HTERT RPE-1 (cell line): ENCODE measurements around the gene SULT1C2.
"Not testable (repeated sequence)": the region's sequence is repeated elsewhere in the genome, so short reads cannot be mapped to it uniquely, and the experiment has no call there.

Experiments
- in situ Hi-C: fragments of 300-500 bp; cut with MboI; formaldehyde crosslinking; loops from 4 replicates; pipeline ENCODE4 v1.14.3; 2020; ENCODE audit warnings: low sequenced_read_pairs

SULT1C2 gene

DNA sequence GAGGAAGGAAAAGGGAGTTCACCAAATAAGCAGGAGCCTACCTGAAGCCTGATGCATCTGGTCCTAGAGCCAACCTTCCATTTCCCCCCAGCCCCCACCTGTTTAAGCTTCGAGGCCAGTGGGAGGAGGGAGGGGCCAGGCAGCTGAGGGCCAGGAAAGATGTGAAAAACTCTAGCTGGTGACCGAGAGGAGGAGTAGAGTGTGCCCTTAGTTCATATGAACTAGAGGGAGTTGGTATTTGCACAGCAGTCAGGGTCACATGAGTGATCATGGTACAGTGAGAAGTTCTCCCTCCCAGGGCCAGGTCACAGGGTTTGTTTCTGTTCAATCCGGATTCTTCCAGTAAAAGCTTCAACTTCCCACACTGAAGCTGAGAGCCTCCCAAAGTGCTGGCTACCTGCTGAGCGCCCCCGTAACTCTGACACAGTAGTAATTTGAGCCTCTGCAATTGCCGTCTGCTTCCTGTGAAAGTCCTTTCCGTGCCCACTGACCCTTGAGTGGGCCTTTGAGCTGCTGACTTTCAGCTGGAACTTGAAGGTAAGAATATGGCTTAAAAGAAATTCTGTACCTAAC, at the start of gene SULT1C2:
Gene SULT1C2 (plus strand): TSS at position 362 of the 573 bp plus-strand sequence. CDS start 4,773 bp downstream, outside the sequence.
- in situ Hi-C loops: no loop called here

DNA sequence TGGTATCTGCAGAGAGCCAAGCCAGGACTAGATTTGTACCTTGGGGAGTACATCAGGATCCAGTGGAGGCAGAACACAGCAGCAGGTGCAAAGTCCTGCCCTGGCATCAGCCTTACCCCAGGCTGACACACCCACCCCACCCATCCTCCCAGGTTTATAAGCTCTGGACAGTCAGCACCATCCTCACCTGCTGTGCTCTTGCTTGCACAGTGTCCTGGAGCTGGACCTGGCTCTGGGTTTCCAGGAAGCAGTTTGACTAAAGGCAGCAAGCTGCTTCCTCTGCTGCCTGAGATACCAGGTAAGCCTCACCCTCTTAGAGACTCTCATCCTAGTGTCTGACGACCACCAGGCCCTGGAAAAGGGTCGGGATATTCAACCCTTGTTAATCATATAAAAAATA, 48.9 kb upstream of the SULT1C2 start, which contains the start of gene SULT1C3:
Gene SULT1C3 (plus strand): TSS at position 183 of the 400 bp plus-strand sequence. CDS start 7,227 bp downstream, outside the sequence.
- in situ Hi-C loops: no loop called here

DNA sequence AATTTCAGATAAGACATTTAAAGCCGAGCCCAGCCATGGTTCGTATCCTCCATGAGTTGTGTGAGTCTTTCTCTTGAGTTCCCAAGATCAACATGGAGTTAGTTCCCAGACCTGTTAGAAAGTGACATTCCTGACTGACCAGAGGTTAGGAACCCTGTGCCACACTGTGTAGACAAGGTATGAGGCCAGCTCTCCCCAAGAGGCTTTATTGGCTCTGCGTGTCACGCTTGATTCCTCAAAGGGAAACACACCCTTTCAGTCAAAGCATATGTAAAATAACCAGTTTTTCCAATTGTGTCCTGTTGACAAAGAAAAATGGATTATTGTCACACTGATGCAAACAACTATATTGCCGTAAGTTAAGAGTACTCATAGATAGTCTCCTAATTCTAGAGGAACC, 47.7 kb upstream of the SULT1C2 start:
- in situ Hi-C loops: no loop called here

DNA sequence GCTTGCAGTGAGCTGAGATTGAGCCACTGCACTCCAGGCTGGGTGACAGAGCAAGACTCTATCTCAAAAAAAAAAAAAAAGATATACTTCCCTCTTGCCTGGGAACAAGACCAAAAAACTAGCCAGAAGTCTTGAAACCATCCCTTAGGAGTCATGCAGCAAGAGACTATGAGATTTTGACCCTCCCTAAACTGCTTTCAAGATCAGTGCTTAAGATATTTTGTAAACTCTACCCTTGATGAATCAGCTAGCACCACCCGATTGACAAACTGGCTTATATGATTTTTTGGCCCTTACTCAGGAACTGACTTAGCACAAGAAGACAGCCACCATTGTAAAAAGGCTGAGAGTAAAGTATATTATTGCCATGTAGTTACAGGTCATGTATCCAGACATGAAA, 45.1 kb upstream of the SULT1C2 start:
- in situ Hi-C loops: no loop called here

DNA sequence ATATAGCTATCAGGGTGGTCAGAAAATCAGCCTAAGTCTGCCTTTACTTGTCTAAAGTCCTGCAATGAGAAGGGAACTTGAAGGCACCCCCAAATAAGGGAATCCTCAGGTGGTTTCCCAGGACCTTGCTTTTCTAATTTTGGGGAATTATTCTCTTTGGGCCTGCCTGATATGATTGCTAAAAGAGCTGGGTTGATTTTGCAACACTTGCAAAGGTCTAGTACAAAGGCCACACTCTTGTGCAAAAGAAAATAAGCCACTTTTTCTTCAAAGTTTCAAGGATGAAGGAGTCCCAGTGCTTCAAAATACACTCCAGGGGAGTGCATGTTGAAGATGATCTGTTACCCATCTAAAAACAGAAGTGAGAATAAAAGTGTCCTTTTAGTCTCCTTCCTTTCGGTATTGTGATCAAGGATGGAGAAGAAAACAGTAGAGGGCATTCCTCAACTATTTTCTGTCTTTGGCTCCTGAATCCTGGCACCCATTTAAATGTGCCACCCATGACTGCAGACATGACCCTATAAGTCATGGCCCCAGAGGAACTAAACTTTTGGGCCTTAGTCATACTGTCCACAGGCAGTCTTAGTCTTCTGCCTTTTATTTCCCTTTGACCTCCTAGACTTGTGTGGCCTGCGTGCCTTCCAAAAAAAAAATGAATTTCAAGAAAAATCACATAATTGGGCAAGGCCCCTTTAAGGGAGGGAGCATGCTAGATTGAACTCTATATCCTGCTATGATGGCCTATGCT, 43.9 kb upstream of the SULT1C2 start:
- in situ Hi-C loops: no loop called here

DNA sequence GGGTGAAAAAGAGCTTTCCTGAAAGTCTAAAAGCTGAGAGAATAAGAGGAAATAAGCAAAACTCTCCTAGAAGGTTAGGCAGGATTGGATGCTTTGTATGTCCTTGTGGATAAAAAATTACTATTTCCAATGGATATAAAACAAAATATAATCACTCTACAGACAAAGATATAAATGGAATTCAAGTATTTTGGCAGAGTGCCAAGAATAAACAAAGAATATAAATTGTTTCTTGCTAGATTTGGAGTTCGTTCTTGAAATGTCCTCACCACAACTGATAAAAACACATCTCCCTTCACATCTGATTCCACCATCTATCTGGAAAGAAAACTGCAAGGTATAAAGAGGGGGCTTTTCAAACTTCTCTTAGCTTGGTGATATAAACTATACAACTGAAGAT, 35.6 kb upstream of the SULT1C2 start:
- in situ Hi-C loops: no loop called here

DNA sequence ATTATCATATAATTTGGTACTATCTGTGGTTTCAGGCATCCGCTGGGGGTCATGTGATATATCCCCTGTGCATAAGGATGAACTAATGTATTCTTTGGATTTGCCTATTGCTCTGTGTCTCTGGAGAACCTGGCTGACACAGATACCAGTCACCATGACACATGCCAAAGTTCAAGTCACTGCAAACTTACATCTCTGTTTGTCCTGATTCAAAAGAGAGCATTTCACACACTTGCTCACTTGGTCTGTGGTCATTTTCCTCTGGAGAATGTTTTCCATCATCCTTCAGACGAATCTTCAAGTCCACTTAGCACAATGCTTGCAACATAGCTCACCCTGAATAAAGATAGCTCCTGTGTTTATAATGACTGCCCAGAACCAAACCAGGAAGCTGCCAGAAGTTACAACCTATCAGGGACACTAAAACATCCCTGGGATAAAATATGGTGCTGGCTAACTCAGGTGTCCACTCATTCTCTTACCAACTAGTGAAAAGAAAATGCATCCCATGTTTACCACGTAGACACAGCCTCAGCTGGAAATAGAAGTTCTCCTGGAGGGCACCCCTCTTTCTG, 30.9 kb upstream of the SULT1C2 start:
- in situ Hi-C loops: no loop called here

DNA sequence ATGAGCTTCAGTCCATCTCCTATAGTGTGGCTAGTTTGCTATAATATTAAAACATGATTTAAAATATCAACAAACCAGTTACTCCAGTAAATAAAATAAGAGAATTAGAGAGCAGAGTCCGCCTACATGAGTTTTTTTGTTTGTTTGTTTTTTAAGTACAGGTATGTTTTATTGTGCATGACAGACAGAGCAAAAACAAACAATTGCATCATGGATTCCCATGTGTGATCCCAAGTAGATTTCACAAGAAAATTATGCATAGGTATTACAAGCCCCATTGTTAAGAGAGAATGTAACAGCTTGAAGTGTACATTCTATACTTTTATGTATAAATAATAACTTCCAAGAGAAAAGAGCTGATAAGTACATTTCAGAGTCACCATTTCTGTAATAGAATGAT, 27.9 kb upstream of the SULT1C2 start:
- in situ Hi-C loops: no loop called here

DNA sequence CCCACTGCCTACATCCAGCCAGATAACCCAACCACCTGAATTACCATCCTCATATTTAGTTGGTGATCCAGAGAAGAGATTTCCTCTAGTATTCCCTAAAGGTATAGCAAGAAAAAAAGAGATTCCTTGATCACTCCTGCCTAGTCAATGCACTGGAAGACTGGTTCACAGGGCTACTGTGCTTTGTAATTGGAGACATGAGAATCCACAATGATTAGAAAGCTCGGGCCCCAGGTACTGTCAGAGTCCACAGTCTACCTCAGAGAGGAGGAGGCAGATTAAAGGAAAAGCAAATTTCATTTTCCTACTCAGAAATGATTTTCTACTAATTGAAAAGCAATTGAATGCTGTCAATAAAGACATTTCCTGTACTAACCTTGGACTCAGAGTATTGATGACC, 26.7 kb upstream of the SULT1C2 start:
- in situ Hi-C loops: no loop called here

DNA sequence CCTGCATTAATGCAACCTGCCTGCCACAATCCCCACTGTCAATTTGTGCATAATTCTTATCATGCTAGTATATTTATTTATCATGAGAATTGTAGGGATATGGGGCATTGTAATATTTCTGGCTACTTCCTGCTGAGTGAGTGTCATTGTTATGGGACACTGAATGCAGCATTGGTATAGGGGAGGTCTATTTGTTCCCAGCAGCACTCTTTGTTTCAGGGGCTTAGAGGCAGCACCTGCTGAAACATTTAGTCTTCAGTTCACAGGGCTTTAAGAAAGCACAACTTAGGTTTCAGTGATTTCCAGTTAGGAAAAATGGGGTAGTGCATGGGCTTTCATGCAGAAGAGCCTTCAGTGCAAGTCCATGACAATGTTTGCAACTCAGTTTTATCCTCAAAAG, 25.3 kb upstream of the SULT1C2 start:
- in situ Hi-C loops: no loop called here

DNA sequence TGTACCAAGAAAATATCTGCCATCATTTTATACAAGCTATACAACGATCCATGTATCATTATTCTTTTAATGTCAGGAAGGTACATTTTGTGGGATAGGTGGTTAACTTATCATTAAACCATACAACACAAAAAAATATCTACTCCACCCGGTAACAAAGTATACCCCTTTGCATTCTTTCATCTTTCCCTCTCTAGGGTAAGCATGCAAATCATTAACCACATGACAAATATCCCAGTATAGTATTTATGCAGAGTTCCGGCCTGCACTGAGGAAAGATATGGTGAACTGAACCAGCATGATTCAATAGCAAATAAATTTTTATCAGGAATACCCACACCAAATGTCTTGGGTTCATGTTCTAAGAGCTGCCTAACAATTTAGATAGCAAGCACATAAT, 22.5 kb upstream of the SULT1C2 start:
- in situ Hi-C loops: no loop called here

DNA sequence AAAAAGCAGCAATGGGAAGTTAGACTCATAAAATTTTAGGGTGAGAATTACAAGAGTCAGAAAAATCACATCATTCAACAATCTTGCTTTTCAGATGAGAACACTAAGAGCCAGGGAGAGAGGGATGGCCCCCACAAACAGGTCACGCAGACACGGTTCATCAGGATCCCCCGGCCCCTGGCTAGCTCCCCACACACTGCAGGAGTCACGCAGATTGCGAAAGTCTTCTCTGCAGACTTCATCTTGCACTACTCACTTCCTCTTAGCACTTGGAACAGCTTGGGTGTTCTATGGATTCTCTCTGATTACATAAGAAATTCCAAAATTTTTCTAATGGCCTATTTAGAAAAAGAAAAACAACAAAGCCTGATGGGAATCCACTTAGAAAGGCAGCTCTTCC, 21.6 kb upstream of the SULT1C2 start:
- in situ Hi-C loops: no loop called here

DNA sequence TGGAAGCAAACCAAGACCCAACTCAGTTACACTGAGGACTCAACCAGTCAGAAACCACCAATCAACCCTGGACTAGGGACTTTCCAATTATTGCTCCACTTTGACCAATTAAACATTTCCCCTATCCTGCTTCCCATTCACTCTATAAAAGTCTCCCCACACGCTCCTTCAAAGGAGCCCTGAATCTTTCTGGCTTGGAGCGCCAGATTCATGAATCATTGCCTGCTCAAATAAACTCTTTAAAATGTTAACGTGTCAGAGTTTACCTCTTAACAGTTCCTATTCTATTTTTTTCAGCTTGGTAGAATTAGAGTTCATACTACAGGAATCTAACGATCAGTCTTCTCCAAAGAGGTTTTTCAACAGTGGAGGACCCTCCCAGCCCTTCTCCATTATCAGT, 20.7 kb upstream of the SULT1C2 start:
- in situ Hi-C loops: no loop called here

DNA sequence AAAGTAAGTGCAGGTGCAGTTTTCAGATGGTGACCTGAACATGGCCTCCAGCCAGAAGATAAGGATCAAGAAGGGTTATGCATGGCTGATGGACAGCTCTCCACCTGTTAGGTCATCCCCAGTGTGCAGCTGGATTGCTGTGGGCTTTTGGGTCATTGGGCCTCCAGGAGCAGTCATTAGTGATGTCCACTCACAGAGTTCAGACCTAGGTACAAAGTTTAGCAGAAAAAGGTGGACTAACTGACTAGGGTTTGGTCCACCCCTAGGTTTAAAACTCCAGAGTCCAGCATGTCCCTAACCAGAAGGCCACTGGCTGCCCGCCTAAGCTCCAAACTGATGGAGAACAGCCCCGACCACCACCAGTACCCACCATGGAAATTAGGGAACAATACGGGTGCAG, 18.3 kb upstream of the SULT1C2 start:
- in situ Hi-C loops: no loop called here

DNA sequence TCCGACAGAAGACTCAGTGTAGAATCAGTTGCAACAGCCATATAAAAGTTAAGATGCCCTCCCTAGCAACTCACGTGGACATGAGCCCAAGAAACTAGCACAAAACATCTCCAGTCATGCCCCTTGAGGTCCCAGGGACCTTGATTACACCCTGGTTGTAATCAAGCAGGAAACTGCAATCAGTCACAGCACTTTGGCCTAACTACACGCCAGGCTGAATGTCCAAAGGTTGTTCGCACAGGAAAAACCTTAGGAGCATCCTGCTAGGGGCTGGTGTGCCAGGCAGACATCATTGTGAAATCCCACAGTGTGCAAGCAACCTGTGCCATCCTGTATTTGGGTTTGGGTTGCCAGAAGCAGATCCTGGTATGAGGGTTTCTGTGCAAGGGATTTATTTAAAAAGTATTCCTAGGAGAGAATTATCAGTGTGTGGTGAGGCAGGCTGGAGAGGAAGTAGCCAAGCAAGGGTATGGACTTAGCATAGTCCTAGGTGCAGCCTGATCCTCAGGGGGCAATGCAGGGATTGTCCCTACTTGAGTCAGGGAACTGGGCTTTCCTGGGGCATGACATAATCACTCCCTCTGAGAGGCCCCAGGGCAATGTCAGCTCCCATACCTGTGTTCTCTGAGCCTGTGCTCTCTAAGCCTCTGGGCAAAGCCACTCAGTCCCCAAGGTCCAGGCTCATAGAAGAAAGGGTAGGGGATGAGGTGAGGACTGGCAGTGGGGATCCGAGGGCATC, 17.8 kb upstream of the SULT1C2 start:
- in situ Hi-C loops: no loop called here

DNA sequence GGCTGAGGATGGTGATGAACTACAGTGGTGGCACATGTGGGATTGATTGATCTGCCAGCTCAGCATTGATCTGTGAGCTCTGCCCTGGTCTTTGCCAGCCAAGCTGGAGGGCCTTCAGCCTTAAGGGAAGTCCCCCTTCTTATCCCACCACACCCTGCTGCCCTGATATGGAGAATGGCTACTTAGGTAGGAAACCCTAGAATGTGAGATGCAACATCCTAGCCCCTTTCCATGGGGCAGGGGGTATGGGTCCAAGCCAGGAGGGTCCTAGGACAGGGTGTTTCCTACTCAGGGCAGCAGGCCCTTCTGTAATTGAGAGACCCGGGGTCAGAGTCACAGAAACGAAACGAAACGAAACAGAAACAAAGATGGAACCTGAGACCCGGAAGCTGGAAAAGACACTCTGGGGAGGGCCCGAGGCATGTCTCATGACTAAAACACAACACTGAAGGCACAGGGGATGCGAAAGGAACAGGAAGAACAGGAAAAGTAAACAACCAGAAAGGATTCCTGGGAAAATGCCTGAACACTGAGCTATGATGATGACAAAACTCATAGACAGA, 16.9 kb upstream of the SULT1C2 start:
- in situ Hi-C loops: no loop called here

DNA sequence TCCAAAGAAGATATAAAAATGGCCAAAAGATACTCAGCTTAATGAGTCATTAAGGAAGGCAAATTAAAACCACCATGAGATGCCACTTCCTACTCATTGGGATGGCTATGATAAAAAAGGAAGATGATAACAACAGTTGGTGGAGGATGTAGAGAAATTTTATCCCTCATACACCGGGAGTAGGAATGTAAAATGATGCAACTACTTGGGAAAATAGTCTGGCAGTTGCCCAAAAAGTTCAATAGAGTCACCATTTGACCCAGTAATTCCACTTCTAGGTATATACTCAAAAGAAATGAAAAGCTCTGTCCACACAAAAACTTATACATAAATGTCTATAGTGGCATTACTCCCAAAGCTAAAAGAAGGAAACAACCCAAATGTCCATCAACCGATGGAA, 10.1 kb upstream of the SULT1C2 start:
- in situ Hi-C loops: no loop called here

DNA sequence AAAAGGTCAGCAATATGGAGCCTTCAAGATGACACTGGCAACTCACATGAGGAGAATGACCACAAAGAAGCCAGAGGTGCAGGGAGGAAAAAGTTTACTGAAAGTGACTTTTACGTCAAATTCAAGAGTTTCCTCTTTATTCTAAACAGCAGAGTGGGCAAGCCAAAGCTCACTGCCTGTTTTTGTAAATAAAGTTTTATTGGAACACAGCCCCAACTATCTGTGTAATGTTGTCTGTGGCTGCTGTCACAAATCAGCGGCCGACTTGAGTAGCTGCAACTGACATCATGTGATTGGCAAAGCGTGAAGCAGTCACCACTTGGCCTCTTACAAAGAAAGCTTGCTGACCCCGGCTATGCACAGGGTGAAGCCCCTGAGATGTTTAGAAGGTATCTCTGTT, 9.2 kb upstream of the SULT1C2 start:
- in situ Hi-C loops: no loop called here

DNA sequence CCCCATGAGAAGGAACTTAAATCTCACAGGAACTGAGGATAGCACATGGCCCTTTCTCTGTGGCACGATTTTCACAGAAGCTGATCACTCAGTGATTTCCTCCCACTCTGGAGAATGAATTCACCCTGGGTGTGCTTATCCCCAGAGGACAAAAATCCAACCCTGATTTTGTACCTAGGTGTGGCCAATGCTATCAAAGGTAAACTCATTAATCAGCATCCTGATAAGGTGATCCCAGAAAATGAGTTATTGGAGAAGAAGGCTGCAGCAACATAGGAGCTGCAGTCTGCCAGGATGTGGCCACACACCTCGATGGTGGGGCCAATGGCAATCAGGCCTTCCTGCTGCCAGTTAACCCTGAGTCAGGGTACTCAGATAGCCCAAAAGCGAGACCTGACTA, 8.2 kb upstream of the SULT1C2 start:
- in situ Hi-C loops: no loop called here

DNA sequence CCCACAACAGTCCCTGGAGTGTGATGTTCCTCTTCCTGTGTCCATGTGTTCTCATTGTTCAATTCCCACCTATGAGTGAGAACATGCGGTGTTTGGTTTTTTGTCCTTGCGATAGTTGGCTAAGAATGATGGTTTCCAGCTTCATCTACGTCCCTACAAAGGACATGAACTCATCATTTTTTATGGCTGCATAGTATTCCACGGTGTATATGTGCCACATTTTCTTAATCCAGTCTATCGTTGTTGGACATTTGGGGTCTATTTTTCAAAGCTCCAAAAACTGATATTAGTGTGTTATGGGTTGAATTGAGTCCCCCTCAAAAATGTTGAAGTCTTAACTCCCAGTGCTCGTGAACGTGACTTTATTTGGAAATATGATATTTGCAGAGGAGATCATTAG, 4.1 kb upstream of the SULT1C2 start:
- in situ Hi-C loops: not testable (repeated sequence)

DNA sequence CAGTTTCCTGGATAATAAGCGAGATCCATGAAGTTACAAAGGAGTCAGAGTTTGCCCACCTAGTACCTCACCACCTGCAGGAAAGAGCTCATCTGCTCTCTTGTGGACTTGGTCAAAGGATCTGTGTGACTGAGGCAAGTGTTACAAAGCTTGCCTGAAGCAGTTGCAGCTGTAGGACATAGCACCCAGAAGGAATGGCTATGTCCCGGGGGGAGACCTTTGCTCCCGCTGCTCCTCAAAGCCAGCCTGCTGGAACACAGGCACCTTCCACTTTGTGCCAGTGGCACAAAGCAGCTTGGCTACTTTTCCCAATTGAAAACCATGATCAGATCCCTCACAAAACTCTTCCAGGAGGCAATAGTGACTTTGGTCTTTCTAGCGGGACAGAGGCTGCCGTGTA, 3.1 kb upstream of the SULT1C2 start:
- in situ Hi-C loops: no loop called here
